GM23338 (cell line): ENCODE results near the gene NF1. TPM values are rescaled to one million over a fixed set of nuclear protein-coding genes. Genes with fewer than 3 reads are reported as not detected.
"Not testable (repeated sequence)": the region's sequence is repeated elsewhere in the genome, so short reads cannot be mapped to it uniquely, and the experiment has no call there.

Experiments used
- ATAC-seq: fragments of 200-7000 bp; cut with Tn5 transposase; 3 replicates; pipeline ENCODE4 v1.9.1; 2020
- DNase-seq: peaks from one replicate; pipeline ENCODE4 v3.0.0-alpha.2; 2015; ENCODE audit warnings: low spot score
- H2AFZ ChIP-seq: fragments of 200-600 bp; sonication (generic); 2 replicates; pipeline ENCODE4 v1.8.0; 2016; ENCODE audit warnings: antibody characterized with exemption, mild to moderate bottlenecking, moderate library complexity
- H3F3A ChIP-seq: fragments of 200-600 bp; sonication (generic); replicated peaks from 2 replicates; pipeline ENCODE4 v1.8.0; 2017; ENCODE audit warnings: antibody characterized with exemption, mixed run types, low read depth
- H3K27ac ChIP-seq: fragments of 200-600 bp; sonication (generic); 2 replicates; pipeline ENCODE4 v1.6.1; 2016; ENCODE audit warnings: low read depth
- H3K27me3 ChIP-seq: fragments of 200-600 bp; sonication (generic); 2 replicates; pipeline ENCODE4 v1.8.0; 2016; ENCODE audit warnings: mild to moderate bottlenecking, mixed run types, moderate library complexity; ENCODE audit not compliant: insufficient read depth
- H3K36me3 ChIP-seq: fragments of 200-600 bp; sonication (generic); 2 replicates; pipeline ENCODE4 v1.8.0; 2016; ENCODE audit warnings: mild to moderate bottlenecking; ENCODE audit not compliant: insufficient read depth
- H3K4me1 ChIP-seq: fragments of 200-600 bp; sonication (generic); 2 replicates; pipeline ENCODE4 v1.8.0; 2016; ENCODE audit warnings: mild to moderate bottlenecking, moderate library complexity; ENCODE audit not compliant: insufficient read depth
- H3K4me2 ChIP-seq: fragments of 200-600 bp; sonication (generic); 2 replicates; pipeline ENCODE4 v1.7.1; 2017; ENCODE audit warnings: mixed run types
- H3K4me3 ChIP-seq: fragments of 200-600 bp; sonication (generic); 2 replicates; pipeline ENCODE4 v1.6.1; 2016; ENCODE audit warnings: mixed run types
- H3K79me2 ChIP-seq: fragments of 200-600 bp; sonication (generic); replicated peaks from 2 replicates; pipeline ENCODE4 v1.8.0; 2017; ENCODE audit warnings: mild to moderate bottlenecking; ENCODE audit not compliant: insufficient read depth
- H3K9me2 ChIP-seq: fragments of 200-600 bp; sonication (generic); 2 replicates; pipeline ENCODE4 v1.8.0; 2017; ENCODE audit not compliant: insufficient read depth
- H4K20me1 ChIP-seq: fragments of 200-600 bp; sonication (generic); replicated peaks from 2 replicates; pipeline ENCODE4 v1.8.0; 2017; ENCODE audit warnings: mild to moderate bottlenecking; ENCODE audit not compliant: insufficient read depth
- H3K27ac Mint-ChIP-seq: 2 replicates; pipeline ENCODE4 v1.8.0; 2020; ENCODE audit warnings: inconsistent platforms, mild to moderate bottlenecking, moderate library complexity, mixed read lengths
- H3K27me3 Mint-ChIP-seq: 3 replicates; pipeline ENCODE4 v1.8.0; 2022; ENCODE audit warnings: low read depth, mild to moderate bottlenecking, moderate library complexity, mixed read lengths, inconsistent platforms; ENCODE audit not compliant: insufficient read depth, poor library complexity
- H3K36me3 Mint-ChIP-seq: 3 replicates; pipeline ENCODE4 v1.8.0; 2021; ENCODE audit warnings: low read depth, mild to moderate bottlenecking, inconsistent platforms, moderate library complexity, mixed read lengths
- H3K4me1 Mint-ChIP-seq: 3 replicates; pipeline ENCODE4 v1.8.0; 2020; ENCODE audit warnings: mild to moderate bottlenecking, inconsistent platforms, mixed read lengths
- H3K4me3 Mint-ChIP-seq: 3 replicates; pipeline ENCODE4 v1.8.0; 2021; ENCODE audit warnings: moderate library complexity, mild to moderate bottlenecking, inconsistent platforms, mixed read lengths
- H3K9me3 Mint-ChIP-seq: 3 replicates; pipeline ENCODE4 v1.8.0; 2020; ENCODE audit warnings: moderate library complexity, mild to moderate bottlenecking, inconsistent platforms, mixed read lengths
- CREB1 ChIP-seq: fragments of 250-450 bp; sonication (Bioruptor Pico); IDR thresholded peaks from 2 replicates; pipeline ENCODE4 v1.5.0; 2020; ENCODE audit warnings: low read depth, mild to moderate bottlenecking, moderate library complexity
- JUNB ChIP-seq: IDR thresholded peaks from one replicate; pipeline ENCODE4 v1.6.1; 2016; ENCODE audit warnings: antibody characterized with exemption; ENCODE audit not compliant: unreplicated experiment
- POLR2AphosphoS5 ChIP-seq: IDR thresholded peaks from 2 replicates; pipeline ENCODE4 v1.6.1; 2016; ENCODE audit warnings: antibody characterized with exemption, low read depth
- STAT1 ChIP-seq: IDR thresholded peaks from one replicate; pipeline ENCODE4 v1.6.1; 2016; ENCODE audit warnings: antibody characterized with exemption; ENCODE audit not compliant: unreplicated experiment
- ZNF114 ChIP-seq: fragments of 250-450 bp; sonication (Bioruptor Pico); IDR thresholded peaks from 2 replicates; pipeline ENCODE4 v1.5.0; 2020; ENCODE audit warnings: mild to moderate bottlenecking, moderate library complexity
- ZNF331 ChIP-seq: fragments of 250-450 bp; sonication (Bioruptor Pico); IDR thresholded peaks from 2 replicates; pipeline ENCODE4 v1.5.0; 2020; ENCODE audit warnings: low read depth, mild to moderate bottlenecking, moderate library complexity
- polyA plus RNA-seq: library from polyadenylated mRNA; unstranded; fragments of >200 nt; fragmentation: Nextera tagmentation; extraction: Ambion mirVana; gene quantifications from 2 replicates; pipeline ENCODE4 v1.2.1, GENCODE V29; 2016
- total RNA-seq: library from RNA; depleted of rRNA; stranded (reverse); fragments of >200 nt; shearing (Covaris generic); gene quantifications from 2 replicates; pipeline ENCODE4 v1.2.3, GENCODE V29; 2014
- TF ChIP-seq, protein P1 (sequence below): IDR thresholded peaks from 2 replicates; pipeline ENCODE4 v1.6.1; 2016; ENCODE audit warnings: antibody characterized with exemption
- TF ChIP-seq, protein P2 (sequence below), 2 experiments: fragments of 200-600 bp in 1 of 2; sonication (generic) in 1 of 2; conservative IDR thresholded peaks; 2 replicates each; pipeline versions ENCODE4 v1.5.1 to v1.6.1; 2016 to 2017; ENCODE audit warnings: antibody characterized with exemption in 2 of 2, low read depth in 2 of 2, mild to moderate bottlenecking in 2 of 2, moderate library complexity in 1 of 2
- TF ChIP-seq, protein P3 (sequence below): IDR thresholded peaks from one replicate; pipeline ENCODE4 v1.6.1; 2018; ENCODE audit warnings: antibody characterized with exemption; ENCODE audit not compliant: unreplicated experiment

NF1 gene
- total and polyA plus RNA-seq, 2 experiments from 2014 or later, result 16.3 to 49.7 TPM

DNA sequence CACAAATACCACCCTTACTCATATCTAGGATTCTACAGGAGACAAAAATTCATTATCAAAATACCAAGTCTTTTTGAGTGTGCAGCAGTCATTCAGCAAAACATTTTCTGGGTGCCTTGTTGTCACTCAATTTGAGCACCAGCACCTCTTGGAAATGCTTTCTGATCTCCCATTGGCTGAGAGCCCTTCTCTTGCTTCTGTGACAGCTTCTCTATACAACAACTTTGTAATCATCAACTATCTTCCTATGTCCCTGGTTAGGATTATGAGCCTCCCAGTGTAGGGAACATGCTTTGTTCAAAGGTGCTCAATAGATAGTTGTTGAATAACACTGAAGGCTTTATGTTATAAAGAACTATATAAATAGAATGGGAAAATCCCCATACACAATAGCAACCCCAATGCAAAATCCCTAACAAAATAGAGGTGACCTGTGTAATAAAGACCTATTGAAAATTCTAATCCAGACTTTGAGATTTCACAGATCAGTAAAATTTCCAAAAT is 286.4 kb downstream of the NF1 start:
- Histone ChIP-seq H3K79me2 (no peaks in the 10 kb centered on the region), H2AFZ (no peak overlapping the region), H3F3A (no peaks in the 10 kb centered on the region), H3K4me1 (peaks cover 18% of the 10 kb centered on the region), H3K9me2 (no peaks in the 10 kb centered on the region), H3K4me3 (no peak overlapping the region), H3K4me2 (no peak overlapping the region), H4K20me1 (no peaks in the 10 kb centered on the region), H3K27ac (no peak overlapping the region; the same call in 1 of the 2 replicates), H3K27me3 (no peaks in the 10 kb centered on the region), H3K36me3 (no peaks in the 10 kb centered on the region)
- Mint-ChIP-seq H3K4me1 (peaks cover 24% of the 10 kb centered on the region), H3K27me3 (peaks cover 5% of the 10 kb centered on the region), H3K27ac (no peak overlapping the region), H3K4me3 (no peak overlapping the region), H3K36me3 (no peaks in the 10 kb centered on the region), H3K9me3 (no peaks in the 10 kb centered on the region)
- ATAC-seq, result no peak
- no peak for DNase-seq
- TF ChIP-seq, protein P1, sequence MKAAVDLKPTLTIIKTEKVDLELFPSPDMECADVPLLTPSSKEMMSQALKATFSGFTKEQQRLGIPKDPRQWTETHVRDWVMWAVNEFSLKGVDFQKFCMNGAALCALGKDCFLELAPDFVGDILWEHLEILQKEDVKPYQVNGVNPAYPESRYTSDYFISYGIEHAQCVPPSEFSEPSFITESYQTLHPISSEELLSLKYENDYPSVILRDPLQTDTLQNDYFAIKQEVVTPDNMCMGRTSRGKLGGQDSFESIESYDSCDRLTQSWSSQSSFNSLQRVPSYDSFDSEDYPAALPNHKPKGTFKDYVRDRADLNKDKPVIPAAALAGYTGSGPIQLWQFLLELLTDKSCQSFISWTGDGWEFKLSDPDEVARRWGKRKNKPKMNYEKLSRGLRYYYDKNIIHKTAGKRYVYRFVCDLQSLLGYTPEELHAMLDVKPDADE, result no peak
- TF ChIP-seq POLR2AphosphoS5, result no peak
- TF ChIP-seq JUNB, result no peak
- no peak for TF ChIP-seq CREB1 (CRISPR knock-in tag)
- TF ChIP-seq ZNF331 (CRISPR knock-in tag), result no peak
- TF ChIP-seq, protein P2, sequence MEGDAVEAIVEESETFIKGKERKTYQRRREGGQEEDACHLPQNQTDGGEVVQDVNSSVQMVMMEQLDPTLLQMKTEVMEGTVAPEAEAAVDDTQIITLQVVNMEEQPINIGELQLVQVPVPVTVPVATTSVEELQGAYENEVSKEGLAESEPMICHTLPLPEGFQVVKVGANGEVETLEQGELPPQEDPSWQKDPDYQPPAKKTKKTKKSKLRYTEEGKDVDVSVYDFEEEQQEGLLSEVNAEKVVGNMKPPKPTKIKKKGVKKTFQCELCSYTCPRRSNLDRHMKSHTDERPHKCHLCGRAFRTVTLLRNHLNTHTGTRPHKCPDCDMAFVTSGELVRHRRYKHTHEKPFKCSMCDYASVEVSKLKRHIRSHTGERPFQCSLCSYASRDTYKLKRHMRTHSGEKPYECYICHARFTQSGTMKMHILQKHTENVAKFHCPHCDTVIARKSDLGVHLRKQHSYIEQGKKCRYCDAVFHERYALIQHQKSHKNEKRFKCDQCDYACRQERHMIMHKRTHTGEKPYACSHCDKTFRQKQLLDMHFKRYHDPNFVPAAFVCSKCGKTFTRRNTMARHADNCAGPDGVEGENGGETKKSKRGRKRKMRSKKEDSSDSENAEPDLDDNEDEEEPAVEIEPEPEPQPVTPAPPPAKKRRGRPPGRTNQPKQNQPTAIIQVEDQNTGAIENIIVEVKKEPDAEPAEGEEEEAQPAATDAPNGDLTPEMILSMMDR (conservative IDR thresholded peaks at IDR 0.05; ENCODE audit: low read depth in 2 of 2), result no peak
- TF ChIP-seq, protein P3, sequence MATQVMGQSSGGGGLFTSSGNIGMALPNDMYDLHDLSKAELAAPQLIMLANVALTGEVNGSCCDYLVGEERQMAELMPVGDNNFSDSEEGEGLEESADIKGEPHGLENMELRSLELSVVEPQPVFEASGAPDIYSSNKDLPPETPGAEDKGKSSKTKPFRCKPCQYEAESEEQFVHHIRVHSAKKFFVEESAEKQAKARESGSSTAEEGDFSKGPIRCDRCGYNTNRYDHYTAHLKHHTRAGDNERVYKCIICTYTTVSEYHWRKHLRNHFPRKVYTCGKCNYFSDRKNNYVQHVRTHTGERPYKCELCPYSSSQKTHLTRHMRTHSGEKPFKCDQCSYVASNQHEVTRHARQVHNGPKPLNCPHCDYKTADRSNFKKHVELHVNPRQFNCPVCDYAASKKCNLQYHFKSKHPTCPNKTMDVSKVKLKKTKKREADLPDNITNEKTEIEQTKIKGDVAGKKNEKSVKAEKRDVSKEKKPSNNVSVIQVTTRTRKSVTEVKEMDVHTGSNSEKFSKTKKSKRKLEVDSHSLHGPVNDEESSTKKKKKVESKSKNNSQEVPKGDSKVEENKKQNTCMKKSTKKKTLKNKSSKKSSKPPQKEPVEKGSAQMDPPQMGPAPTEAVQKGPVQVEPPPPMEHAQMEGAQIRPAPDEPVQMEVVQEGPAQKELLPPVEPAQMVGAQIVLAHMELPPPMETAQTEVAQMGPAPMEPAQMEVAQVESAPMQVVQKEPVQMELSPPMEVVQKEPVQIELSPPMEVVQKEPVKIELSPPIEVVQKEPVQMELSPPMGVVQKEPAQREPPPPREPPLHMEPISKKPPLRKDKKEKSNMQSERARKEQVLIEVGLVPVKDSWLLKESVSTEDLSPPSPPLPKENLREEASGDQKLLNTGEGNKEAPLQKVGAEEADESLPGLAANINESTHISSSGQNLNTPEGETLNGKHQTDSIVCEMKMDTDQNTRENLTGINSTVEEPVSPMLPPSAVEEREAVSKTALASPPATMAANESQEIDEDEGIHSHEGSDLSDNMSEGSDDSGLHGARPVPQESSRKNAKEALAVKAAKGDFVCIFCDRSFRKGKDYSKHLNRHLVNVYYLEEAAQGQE, result no peak
- no peak for TF ChIP-seq ZNF114 (CRISPR knock-in tag)
- no peak for TF ChIP-seq STAT1

DNA sequence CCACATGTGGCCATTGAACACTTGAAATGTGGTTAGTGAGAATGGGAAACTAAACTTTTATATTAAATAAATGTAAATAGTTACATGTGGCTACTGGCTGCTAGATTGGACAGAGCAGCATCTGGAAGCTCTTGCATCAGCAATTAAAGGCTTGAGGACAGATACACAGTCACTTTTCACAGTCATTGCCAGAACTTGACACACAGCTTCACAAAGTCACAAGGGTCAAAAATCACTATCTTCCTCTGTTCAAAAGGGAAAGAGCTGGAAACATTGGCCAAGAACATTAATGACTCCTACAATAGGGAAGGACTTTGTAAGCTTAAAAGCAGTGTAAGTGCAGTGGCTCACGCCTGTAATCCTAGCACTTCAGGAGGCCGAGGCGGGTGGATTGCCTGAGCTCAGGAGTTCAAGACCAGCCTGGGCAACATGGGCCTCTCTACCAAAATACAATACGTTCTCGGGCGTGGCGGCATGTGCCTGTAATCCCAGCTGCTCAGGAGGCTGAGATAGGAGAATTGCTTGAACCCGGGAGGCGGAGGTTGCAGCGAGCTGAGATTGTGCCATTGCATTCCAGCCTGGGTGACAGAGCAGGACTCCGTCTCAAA is 288.0 kb downstream of the NF1 start:
- not testable (repeated sequence) for H3K4me2 ChIP-seq, H3K27me3 ChIP-seq, H3K36me3 Mint-ChIP-seq, H3K4me3 Mint-ChIP-seq, H3K27ac ChIP-seq, H4K20me1 ChIP-seq, H3K36me3 ChIP-seq, H3K27ac Mint-ChIP-seq, H3F3A ChIP-seq, ATAC-seq, H3K27me3 Mint-ChIP-seq, H3K9me2 ChIP-seq, H3K9me3 Mint-ChIP-seq, H3K4me3 ChIP-seq, H3K79me2 ChIP-seq, DNase-seq, H2AFZ ChIP-seq
- H3K4me1 ChIP-seq, result peaks cover 10% of the 10 kb centered on the region; the same call in 1 of the 2 replicates
- peaks cover 16% of the 10 kb centered on the region for H3K4me1 Mint-ChIP-seq
